GM20431 (cell line): ENCODE data around the gene ZNF74.

Experiments used
- in situ Hi-C: fragments of 300-500 bp; cut with MseI, MboI; formaldehyde crosslinking; loops from one replicate; pipeline ENCODE4 v1.15.0; 2020; ENCODE audit warnings: low sequenced_read_pairs; ENCODE audit not compliant: unreplicated experiment

Gene ZNF74

GRCh38 chr22:20430101-20430719 is 36.3 kb downstream of the ZNF74 start:
- in situ Hi-C loops = no loop called here

- in situ Hi-C loops = no loop called here
Observed at GRCh38 chr22:20430720-20431510, 37.0 kb downstream of the ZNF74 start.

GRCh38 chr22:20431511-20432192 is 37.7 kb downstream of the ZNF74 start:
- in situ Hi-C loops = no loop called here

- in situ Hi-C loops = no loop called here
Observed at GRCh38 chr22:20432244-20432686, 38.3 kb downstream of the ZNF74 start.

- in situ Hi-C loops = no loop called here
Observed at GRCh38 chr22:20433191-20433590, 39.2 kb downstream of the ZNF74 start.

- in situ Hi-C loops = no loop called here
Observed at GRCh38 chr22:20433686-20434241, 39.8 kb downstream of the ZNF74 start.

DNA sequence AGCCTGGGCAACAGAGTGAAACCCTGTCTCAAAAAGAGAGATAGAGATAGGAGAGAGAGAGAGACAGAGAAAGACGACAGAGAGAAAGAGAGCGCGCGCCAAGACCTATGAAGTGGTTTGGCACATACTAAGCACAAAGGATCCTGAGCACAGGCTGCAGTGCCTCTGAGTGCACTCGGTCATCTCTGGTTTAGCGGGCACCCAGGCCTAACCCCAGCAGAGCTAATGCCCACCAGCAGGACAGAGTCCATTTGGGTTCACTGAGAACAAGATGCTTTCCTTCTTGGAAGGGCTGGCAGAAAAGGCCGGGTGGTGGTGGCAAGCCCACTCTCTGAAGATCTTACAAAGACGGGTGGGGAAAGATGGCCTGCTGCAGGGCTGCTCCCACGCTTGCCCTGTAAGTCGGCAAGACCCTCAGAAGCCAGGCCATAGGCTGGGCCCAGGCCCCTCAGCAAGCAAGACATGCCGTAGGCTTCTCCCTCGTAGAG is 40.4 kb downstream of the ZNF74 start:
- in situ Hi-C loops = no loop called here

- in situ Hi-C loops = no loop called here
Observed at GRCh38 chr22:20434773-20435172, 40.8 kb downstream of the ZNF74 start.

DNA sequence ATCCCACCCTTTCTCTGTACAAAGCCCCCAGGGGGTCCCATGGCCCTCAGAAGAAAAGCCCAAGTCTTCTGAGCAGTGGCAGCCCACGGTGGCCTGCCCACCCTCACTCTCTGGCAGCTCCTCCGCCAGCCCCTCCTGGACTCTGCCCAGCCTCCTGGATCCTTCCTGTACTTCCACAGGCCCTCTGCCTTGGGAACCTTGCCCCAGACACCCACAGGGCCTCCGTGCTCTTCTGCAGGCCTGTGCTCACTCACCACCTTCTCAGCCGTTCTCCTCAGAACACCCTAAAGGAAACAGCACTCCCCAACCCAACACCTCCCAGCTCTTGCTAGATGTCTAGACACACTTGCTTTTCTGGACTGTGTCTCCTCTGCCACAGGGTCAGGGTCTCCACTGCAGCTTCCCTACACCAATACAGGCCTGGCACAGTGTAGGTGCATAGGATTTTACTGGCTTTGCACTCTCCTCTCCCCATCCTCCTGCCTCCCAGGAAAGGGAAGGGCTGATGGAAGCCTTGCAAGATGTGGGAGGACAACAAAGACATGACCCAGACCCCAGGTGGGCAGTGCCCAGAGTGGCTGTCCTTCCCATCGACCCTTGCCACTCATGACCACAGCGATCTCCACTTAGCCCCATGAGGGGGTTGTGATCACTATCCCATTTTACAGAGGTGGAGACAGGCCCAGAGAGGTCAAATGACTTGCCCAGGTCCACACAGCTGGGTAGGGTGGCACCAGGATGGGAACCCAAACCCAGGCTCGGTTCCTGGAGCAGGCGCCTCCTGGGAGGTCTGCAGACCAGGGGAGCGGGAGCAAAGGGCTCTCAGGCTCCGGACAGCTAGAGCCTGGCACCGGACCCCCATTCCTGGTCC is 41.7 kb downstream of the ZNF74 start:
- in situ Hi-C loops = no loop called here

GRCh38 chr22:20436307-20436767 is 42.4 kb downstream of the ZNF74 start:
- in situ Hi-C loops = no loop called here

DNA sequence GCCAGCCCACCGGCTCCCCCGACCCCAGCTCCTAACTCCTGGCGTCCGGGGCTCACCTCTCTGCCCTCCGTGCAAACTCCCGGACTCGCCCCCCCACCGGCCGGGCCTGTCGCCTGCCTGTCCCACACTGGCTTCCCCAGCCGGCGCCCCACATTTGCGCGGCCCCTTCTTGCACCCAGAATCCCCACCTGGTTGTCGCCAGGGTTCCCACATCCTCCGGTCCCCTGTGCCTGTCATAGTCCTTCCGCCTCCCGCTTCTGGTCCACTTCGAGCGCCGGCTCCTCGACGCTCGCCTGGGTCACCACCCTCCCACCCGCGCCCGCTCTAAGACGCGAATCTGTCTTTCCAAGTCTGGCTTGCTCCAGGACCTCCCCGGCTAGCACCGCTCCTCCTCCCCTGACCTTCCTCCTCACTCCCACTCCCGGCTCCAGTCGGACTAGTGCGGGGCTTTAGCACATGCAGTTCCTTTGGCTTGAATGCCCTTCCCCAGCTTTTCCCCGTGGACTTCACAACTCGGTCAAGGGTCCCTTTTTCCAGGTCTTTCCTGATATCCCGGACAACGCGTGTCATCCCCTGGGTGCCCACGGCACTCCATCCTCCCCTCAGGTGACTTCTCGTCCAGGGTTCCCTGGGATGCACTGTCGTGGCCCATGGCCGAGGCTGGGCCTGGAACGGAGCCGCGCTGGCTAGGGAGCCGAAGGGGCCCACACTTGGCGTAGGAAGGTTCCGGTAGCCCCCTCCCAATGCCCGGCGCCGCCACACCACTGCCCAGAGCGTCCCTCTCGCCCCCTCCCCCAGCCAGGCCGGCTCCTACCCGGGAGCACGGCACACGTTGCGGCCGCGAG is 43.0 kb downstream of the ZNF74 start:
- in situ Hi-C loops = no loop called here

DNA sequence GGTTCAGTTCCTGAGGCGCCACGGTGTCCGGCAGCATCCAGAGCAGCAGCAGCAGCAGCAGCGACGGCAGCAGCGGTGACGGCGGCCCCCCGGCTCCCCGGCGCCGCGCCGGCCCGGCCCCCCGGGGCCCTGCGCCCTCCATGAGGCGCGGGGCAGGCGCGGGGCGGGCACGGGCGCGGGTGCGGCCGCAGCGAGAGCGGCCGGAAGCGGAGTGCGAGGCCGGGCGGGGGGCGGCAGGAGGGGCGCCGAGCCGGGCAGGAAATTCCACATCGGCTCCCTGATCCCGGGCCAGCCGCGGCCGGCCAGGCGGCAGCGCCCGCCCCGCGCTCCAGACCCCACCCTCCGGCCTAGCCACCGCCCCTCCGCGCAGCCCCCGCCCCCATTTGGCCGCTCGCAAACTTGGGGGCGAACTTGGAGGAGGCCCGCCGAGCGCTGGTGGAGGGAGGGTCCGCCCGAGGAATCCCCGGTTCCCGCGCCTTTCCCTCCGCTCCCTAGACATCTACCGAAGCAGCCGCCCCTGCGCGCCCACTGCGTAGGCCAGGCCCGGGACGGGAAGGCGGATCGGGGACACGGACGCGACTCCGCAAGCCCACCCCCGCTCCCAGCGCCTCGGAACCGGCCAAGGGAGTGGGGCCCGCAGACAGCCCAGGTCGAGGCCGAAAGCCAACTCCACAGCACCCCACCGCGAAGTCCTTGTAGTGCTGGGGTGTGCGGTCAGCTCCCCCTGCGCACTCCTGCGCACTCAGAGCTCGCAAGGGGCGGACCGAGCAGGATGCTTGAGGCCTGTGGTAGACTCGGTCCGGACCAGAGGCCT is 43.9 kb downstream of the ZNF74 start, which contains the start of gene SCARF2:
SCARF2 (minus strand) TSS at position 213 of the 814 bp plus-strand sequence; CDS start at position 142, 71 bp downstream.
- in situ Hi-C loops = no loop called here

- in situ Hi-C loops = no loop called here
Observed at GRCh38 chr22:20438427-20438677, 44.4 kb downstream of the ZNF74 start.

DNA sequence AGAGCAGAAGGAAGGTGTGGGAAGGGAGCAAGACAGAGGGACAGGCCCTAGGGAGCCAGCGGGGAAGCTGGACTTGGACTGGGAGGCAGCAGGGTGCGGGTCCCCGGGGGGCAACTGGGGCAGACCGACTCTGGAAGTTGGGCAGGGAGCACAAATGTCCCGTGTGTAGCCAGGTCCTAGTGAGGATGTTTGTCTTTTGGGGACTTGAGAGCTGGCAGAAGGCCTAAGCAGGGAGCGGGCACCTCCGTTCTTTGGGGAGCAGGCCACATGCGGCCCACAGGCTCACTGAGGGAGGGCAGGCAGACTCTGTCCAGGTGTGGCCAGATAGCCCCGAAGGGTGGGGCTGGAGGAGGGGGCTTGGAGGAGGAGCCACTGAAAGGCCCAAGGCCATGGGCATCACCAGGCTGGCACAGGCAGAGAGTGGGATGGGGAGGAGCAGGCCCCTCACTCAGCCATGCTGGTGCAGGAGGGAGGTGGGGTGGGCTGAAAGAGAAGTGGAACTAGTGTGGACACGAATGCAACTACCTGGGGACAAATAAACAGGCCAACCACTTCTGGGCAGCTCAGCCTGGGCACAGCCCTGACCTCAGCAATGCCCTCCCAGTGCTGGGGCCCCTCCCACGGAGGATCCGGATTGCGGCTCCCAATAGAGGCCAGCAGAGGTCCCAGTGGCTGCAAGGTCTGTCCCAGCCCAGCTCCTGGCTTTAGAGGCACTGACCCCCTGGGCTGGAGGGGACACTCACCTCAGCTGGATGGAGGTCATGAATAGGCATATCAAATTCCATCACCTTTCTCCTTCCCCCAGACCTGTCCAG is 44.9 kb downstream of the ZNF74 start:
- in situ Hi-C loops = no loop called here

- in situ Hi-C loops = no loop called here
Observed at GRCh38 chr22:20439556-20439927, 45.6 kb downstream of the ZNF74 start.

- in situ Hi-C loops = no loop called here
Observed at GRCh38 chr22:20439928-20440575, 46.1 kb downstream of the ZNF74 start.
